ENCODE measurements around the gene ZBP1.

Gene ZBP1

DNA sequence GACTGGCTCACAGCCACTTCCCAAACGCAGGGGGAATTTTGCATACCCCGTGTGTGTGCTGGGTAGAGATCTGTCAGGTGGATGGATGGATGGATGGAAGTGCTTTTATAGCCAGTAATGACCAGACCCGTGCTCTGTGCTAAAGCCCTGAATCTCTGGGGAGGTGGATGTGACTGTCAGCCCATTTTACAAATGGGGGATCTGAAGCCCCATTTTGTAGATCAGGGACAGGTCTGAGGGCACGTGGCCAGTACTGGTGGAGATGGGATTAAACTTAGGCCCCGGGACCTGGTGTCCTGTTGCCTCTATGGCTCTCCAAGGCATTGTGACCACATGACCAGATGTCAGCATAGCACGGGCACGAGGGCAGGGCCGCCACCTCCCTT is 38.2 kb upstream of the ZBP1 start:
- DNase-seq, result no peak

GRCh38 chr20:57657535-57658446 is 37.6 kb upstream of the ZBP1 start:
- no peak for DNase-seq

DNA sequence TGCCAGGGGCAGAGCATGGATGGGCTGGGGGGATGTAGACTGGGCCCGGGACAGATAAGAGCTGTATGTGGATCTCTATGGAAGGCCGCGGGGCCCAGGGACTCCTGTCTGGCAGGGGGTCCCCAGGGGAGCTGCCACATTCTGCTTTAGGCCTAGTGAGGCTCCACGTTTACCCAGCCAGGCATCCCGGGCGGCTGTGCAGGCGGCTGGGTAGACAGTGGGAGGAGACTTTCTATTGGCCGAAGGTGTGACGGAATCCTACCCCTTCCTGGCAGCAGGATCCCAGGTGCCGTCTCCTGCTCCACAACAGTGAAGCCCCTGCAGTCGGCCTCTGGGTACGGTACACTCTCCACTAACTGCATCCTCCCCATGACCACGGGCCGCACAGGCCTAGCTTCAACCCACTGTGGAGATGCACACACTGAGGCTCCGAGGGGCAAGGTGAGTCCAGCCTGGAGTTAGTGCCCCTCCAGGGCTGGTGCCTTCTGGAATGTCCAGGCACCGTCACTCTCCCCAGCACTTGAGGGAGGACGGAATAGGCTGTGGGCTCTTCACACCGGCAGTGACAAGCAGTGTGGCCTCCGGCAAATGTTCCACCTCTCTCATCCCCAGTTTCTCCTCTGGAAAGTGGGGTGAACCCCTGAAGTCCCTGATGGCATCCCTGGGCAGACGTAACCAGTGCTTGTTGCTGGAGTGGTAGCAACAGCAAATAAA is 36.8 kb upstream of the ZBP1 start:
- no peak for DNase-seq

GRCh38 chr20:57656252-57656820 is 36.1 kb upstream of the ZBP1 start:
- no peak for DNase-seq

GRCh38 chr20:57655809-57656155 is 35.6 kb upstream of the ZBP1 start:
- no peak for DNase-seq

- DNase-seq, result no peak
These were observed 35.0 kb upstream of the ZBP1 start for GRCh38 chr20:57654998-57655808.

DNA sequence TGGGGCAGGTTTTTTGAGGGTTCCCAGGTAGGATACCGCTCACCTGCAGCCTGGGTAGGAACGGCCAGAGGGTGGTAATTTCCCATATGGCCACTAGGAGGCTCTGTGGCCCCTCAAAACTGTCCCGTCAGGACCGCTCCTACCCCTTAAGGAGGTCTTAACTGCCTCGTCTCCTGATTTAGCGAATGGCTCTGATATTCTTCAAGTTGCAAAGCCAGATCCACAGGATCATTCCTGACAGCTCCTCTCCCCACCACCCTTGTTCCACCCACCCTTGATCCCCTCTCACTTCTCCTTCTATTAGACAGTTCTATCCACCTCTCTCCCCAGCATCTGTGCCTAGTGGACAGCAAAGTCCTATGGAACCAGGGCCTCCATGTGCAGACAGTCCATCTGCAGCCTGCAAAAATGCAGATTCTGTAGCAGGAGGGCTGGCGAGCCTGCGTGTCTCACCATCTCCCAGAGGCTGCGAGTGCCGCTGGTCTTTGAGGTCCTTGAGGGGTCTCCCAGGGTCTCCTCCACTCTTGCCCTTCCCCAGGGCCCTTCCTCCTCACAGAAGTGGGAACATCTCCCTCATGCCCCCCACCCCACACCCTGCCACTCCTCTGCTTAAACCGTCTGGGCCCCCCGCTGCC is 34.3 kb upstream of the ZBP1 start:
- peak; percentile 42 to 68 (median 54) for DNase-seq

- DNase-seq, result no peak
These were observed 33.7 kb upstream of the ZBP1 start for GRCh38 chr20:57653910-57654309.

DNA sequence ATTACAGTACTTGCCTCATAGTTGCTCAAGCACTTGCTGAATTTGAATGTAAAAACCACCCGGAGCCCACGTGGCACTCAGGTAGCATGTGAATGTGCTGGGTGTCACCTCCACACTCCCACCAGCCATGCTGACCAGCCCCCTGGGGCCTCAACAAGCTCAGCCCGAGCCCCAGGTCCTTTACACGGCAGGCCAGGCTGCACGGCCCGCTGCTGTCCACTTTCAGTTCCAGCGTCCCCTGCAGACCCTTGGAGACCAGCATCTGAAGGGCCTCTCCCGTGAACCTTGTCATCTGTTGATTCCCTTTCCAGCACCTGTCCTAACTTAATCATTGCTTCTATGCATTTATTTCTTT is 33.3 kb upstream of the ZBP1 start:
- no peak for DNase-seq

DNA sequence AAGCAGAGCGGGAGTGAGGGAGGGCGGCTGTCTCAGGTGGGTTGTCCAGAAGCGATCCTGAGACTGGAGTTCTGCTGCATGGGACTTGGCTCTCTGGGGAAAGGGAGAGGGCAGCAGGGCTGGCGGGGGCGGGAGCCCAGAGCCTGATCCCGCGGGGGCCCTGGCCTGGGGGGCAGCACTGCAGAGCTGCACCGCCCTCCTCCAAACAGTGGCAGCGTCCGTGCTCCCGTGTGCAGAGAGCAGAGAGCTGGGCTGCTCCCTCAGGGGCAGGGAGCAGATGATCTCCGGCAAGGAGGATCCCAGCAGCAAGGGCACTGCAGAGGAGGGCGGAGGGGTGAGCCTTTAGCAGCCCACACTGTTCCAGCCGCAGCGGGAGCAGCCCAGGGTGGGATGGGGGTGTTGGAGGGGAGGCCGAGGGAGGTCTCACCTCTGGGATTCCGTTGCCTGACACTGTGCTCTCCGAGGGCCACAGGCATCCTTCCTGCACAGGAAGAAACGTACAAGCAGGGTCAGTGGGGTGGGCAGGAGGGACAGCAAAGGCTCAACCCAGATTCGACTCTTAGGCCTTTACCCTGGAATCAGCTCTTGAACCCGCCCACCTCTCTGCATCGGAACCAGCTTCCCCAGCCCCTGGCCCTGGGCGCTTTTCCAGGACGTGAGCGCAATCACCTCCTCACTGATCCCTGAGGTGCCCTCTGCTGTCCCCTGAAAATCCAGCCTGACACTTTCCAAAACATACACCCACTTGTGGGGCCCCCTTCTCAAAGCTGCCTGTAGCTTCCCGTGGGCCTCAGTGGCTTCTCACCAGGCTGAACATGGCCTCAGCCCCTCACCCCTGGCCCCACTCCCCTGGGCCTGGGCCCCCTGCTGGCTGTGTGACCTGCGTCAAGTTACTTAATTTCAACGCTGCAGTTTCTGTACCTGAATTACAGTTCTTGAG is 32.6 kb upstream of the ZBP1 start:
- DNase-seq, result no peak

DNA sequence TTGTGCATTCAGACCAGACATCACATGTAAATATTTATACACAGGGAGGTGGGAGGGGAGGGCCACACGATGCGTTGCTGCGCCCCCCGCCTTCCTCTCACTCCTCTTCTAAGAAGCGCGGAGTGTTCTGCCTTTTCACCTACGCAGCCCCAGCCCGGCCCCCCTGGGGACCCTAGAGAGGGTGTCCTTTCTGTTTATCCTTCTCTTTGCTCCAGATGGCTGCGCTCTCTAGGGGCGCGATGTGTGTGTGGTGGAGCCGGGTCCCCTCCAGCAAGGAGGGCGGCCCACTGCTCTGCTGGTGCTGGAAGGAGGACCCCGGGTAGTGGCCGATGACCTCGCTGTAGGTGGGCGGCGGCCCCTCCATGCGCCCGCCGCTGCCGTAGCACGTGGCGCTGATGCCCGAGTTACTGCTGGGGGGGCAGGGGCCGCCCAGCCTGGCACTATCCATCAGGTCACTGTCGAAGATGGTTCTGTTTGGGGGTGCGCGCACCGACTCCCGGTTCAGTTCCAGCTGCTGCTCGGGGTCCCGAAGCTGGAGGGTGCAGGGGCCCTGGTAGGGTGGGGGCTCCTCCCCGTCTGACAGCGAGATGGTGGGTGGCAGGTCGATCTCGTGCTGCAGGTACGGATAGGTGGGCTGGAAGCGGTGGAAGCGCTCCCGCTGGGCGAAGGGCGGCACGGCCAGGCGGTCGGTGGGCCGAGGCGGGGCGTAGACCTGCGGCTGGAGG is 31.8 kb upstream of the ZBP1 start:
- no peak for DNase-seq

DNA sequence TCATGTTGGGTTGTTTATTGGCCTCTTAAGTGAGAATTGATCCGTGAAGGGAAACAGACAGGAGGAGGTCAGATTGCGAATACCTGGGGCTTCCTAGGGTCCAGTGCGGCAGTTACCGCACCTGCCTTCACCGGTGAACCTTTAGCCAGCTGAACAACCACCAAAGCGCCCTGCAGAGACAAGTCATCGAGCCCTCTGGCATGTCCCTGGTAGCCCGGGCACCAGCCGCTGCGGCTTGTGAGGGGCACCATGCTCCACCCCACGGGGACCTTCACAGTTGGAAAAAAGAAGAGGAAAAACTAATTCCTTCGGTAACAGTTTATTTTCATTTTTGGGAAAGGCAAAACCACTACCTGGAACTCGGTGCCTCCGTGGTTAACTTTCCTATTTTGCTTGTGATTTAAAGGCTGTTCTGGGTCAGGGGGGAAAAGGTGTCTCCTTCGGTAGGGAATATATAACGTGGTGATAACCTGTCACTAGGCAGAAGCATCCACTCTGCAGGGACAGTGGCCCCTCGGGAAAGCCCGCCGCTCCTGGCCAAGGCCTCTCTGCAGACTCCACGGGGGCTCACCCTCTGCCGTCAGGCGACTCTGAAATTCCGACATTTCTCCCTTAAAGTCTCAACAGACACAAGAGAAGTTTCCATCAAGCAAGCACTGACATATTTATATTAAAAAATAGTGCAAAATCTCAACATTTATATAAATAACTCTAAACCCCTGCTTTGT is 30.7 kb upstream of the ZBP1 start:
- no peak for DNase-seq

DNA sequence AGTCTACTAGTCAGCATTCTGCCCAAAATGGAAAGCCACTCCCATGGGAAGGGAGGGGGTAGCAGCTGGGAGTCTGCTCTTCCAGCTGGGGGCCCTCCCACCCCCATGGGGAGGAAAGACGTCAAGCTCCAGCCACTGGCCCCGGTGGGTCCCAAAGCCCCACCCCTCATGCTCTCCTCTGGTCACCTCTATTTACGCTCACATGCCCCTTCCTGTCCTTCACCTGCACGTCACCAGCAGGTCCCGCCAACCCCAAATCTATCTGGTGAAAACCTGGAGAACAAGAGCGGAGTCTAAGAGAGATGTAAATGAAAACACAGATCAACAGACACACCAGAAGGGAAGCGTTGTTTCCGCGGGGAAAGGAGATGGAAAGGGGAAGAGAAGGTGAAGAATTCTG is 30.0 kb upstream of the ZBP1 start:
- no peak for DNase-seq

- DNase-seq, result no peak
These were observed 29.4 kb upstream of the ZBP1 start for GRCh38 chr20:57649617-57650015.

GRCh38 chr20:57648878-57649616 is 28.8 kb upstream of the ZBP1 start:
- DNase-seq, result no peak

- no peak for DNase-seq
These were observed 27.9 kb upstream of the ZBP1 start for GRCh38 chr20:57647933-57648785.

- no peak for DNase-seq
These were observed 27.0 kb upstream of the ZBP1 start for GRCh38 chr20:57647006-57647932.
